Prostate gland (tissue), 2 donors: ENCODE data around the gene ALPG.
"Not testable (repeated sequence)": the region's sequence is repeated elsewhere in the genome, so short reads cannot be mapped to it uniquely, and the experiment has no call there.

Experiments used
- POLR2A ChIP-seq: fragments of 450-650 bp; IDR thresholded peaks from one replicate; pipeline ENCODE4 v1.6.1; 2016; ENCODE audit warnings: antibody characterized with exemption, mild to moderate bottlenecking
- POLR2AphosphoS5 ChIP-seq: sonication (generic); formaldehyde crosslinking; IDR thresholded peaks from one replicate; pipeline ENCODE4 v1.6.1; 2017; ENCODE audit warnings: antibody characterized with exemption
- TF ChIP-seq, protein P1 (sequence below), 4 experiments: fragments of 200-600 bp in 2 of 4; fragments of 450-650 bp in 2 of 4; sonication (generic) in 2 of 4; IDR thresholded peaks; 1 replicate in 3 of 4; 2 replicates in 1 of 4; pipeline ENCODE4 v1.5.1; 2016 to 2019; ENCODE audit warnings: antibody characterized with exemption in 4 of 4, mild to moderate bottlenecking in 2 of 4, moderate library complexity in 2 of 4

DNA sequence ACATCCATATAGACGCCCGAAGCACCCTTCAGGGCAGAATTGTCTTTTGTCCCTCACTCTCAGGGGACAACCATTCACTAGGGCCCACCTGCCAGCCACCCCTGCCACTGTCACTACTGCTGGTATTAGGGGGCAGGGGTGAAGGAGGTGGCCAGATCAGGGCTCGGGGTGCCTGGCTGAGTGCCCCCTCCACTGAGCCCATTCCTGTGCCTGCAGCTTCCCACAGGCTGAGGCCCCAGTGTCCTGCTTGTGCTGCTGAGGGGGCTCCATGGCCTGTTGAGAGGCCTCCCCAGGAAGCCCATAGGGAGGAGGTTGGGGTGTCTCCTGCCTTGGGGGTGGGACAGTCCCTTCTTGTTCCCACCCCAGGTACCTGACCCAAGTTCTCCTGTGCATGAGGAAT lies 45.0 kb downstream of the ALPG start:
- not testable (repeated sequence) for TF ChIP-seq POLR2AphosphoS5, POLR2A
- TF ChIP-seq, protein P1, sequence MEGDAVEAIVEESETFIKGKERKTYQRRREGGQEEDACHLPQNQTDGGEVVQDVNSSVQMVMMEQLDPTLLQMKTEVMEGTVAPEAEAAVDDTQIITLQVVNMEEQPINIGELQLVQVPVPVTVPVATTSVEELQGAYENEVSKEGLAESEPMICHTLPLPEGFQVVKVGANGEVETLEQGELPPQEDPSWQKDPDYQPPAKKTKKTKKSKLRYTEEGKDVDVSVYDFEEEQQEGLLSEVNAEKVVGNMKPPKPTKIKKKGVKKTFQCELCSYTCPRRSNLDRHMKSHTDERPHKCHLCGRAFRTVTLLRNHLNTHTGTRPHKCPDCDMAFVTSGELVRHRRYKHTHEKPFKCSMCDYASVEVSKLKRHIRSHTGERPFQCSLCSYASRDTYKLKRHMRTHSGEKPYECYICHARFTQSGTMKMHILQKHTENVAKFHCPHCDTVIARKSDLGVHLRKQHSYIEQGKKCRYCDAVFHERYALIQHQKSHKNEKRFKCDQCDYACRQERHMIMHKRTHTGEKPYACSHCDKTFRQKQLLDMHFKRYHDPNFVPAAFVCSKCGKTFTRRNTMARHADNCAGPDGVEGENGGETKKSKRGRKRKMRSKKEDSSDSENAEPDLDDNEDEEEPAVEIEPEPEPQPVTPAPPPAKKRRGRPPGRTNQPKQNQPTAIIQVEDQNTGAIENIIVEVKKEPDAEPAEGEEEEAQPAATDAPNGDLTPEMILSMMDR (IDR thresholded peaks at IDR 0.05): not testable (repeated sequence)
